ENCODE data around the gene ZHX3.

ZHX3 gene

GRCh38 chr20:41154436-41155176 lies 162.9 kb downstream of the ZHX3 start:
- Histone ChIP-seq H3K79me2 (ENCODE audit: control insufficient read depth, low read length) (peaks cover 97% of the 10 kb centered on the region), H3K9me3 (ENCODE audit: control insufficient read depth, insufficient read depth, low read length) (no peaks in the 10 kb centered on the region), H3F3A (ENCODE audit: control insufficient read depth, insufficient read depth) (no peaks in the 10 kb centered on the region), H3K27me3 (ENCODE audit: control insufficient read depth, low read length) (no peaks in the 10 kb centered on the region), H3K36me3 (ENCODE audit: control insufficient read depth, low read length) (peaks cover 5% of the 10 kb centered on the region), H3K4me2 (ENCODE audit: low read length) (no peak overlapping the region), H3K9me2 (replicated peaks; ENCODE audit: control insufficient read depth, low read length) (no peaks in the 10 kb centered on the region), H3K27ac (ENCODE audit: low read depth, low read length) (no peak overlapping the region), H3K4me1 (ENCODE audit: control insufficient read depth, low read length) (peaks cover 45% of the 10 kb centered on the region), H3K4me3 (ENCODE audit: low read length) (no peak overlapping the region), H4K20me1 (ENCODE audit: control insufficient read depth, insufficient read depth, low read depth, low read length) (peaks cover 9% of the 10 kb centered on the region; the same call in 1 of the 2 replicates)
- no peak for TF ChIP-seq EZH2phosphoT487 (IDR thresholded peaks at IDR 0.05; ENCODE audit: borderline replicate concordance, low read length)
- TF ChIP-seq, protein P1, sequence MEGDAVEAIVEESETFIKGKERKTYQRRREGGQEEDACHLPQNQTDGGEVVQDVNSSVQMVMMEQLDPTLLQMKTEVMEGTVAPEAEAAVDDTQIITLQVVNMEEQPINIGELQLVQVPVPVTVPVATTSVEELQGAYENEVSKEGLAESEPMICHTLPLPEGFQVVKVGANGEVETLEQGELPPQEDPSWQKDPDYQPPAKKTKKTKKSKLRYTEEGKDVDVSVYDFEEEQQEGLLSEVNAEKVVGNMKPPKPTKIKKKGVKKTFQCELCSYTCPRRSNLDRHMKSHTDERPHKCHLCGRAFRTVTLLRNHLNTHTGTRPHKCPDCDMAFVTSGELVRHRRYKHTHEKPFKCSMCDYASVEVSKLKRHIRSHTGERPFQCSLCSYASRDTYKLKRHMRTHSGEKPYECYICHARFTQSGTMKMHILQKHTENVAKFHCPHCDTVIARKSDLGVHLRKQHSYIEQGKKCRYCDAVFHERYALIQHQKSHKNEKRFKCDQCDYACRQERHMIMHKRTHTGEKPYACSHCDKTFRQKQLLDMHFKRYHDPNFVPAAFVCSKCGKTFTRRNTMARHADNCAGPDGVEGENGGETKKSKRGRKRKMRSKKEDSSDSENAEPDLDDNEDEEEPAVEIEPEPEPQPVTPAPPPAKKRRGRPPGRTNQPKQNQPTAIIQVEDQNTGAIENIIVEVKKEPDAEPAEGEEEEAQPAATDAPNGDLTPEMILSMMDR (IDR thresholded peaks at IDR 0.05; ENCODE audit: low read depth, low read length, poor library complexity, severe bottlenecking), result no peak

DNA sequence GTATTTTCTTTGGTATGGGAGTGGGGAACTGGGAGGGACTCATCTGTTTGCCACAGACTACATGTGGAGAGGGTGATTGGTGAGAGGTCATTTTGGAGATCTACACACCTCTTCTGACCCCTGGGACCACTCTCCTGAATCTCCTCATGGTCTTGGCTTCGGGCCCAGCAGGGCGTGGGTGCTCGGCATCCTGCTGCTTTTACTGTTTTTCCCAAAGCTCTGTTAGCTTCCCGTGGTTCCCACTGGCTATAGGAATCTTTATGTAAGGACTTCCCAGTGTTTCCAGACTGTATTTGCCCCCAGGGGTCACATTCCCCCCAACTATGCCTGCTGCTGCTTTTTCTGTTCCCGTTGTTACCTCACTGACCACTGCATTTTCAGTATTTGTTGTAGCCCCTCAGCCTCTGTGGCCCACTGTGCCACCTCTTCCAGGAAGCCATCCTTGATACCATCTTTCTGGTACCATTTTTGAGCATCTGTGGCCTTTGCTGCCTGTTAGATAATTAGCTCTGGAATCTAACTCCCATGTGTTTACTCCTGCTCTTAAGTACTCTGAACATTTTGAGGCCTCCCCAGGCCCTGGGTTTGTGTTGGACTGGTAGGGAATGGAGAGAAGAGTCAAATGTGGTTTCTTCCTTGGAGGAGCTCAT lies 165.3 kb downstream of the ZHX3 start:
- no peak overlapping the region for H3K27ac ChIP-seq (ENCODE audit: low read depth, low read length)
- peaks cover 97% of the 10 kb centered on the region for H3K79me2 ChIP-seq (ENCODE audit: control insufficient read depth, low read length)
- H3K27me3 ChIP-seq (ENCODE audit: control insufficient read depth, low read length), result no peaks in the 10 kb centered on the region
- no peaks in the 10 kb centered on the region for H3K9me3 ChIP-seq (ENCODE audit: control insufficient read depth, insufficient read depth, low read length)
- no peak overlapping the region for H3K4me2 ChIP-seq (ENCODE audit: low read length)
- no peaks in the 10 kb centered on the region for H3K9me2 ChIP-seq (replicated peaks; ENCODE audit: control insufficient read depth, low read length)
- no peak overlapping the region for H3K4me3 ChIP-seq (ENCODE audit: low read length)
- H3K36me3 ChIP-seq (ENCODE audit: control insufficient read depth, low read length), result 0 out of 2 replicates have a peak, but pooled peaks cover 2% of the 10 kb centered on the region
- peaks cover 9% of the 10 kb centered on the region; the same call in 1 of the 2 replicates for H4K20me1 ChIP-seq (ENCODE audit: control insufficient read depth, insufficient read depth, low read depth, low read length)
- no peaks in the 10 kb centered on the region for H3F3A ChIP-seq (ENCODE audit: control insufficient read depth, insufficient read depth)
- TF ChIP-seq, protein P1 (IDR thresholded peaks at IDR 0.05; ENCODE audit: low read depth, low read length, poor library complexity, severe bottlenecking), result no peak
- no peak for TF ChIP-seq EZH2phosphoT487 (IDR thresholded peaks at IDR 0.05; ENCODE audit: borderline replicate concordance, low read length)
- peaks cover 35% of the 10 kb centered on the region for H3K4me1 ChIP-seq (ENCODE audit: control insufficient read depth, low read length)

- Histone ChIP-seq H3K27me3 (ENCODE audit: control insufficient read depth, low read length) (no peaks in the 10 kb centered on the region), H3K79me2 (ENCODE audit: control insufficient read depth, low read length) (peaks cover 97% of the 10 kb centered on the region), H3K36me3 (ENCODE audit: control insufficient read depth, low read length) (0 out of 2 replicates have a peak, but pooled peaks cover 2% of the 10 kb centered on the region), H3K9me2 (replicated peaks; ENCODE audit: control insufficient read depth, low read length) (no peaks in the 10 kb centered on the region), H3F3A (ENCODE audit: control insufficient read depth, insufficient read depth) (no peaks in the 10 kb centered on the region), H3K27ac (ENCODE audit: low read depth, low read length) (no peak overlapping the region), H3K9me3 (ENCODE audit: control insufficient read depth, insufficient read depth, low read length) (no peaks in the 10 kb centered on the region), H4K20me1 (ENCODE audit: control insufficient read depth, insufficient read depth, low read depth, low read length) (peaks cover 9% of the 10 kb centered on the region; the same call in 1 of the 2 replicates), H3K4me1 (ENCODE audit: control insufficient read depth, low read length) (peaks cover 34% of the 10 kb centered on the region), H3K4me2 (ENCODE audit: low read length) (no peak overlapping the region), H3K4me3 (ENCODE audit: low read length) (no peak overlapping the region)
- no peak for TF ChIP-seq EZH2phosphoT487 (IDR thresholded peaks at IDR 0.05; ENCODE audit: borderline replicate concordance, low read length)
- TF ChIP-seq, protein P1 (IDR thresholded peaks at IDR 0.05; ENCODE audit: low read depth, low read length, poor library complexity, severe bottlenecking), result no peak
These were observed 166.2 kb downstream of the ZHX3 start for GRCh38 chr20:41151134-41151869.

All from DOHH2 (cell line).